CD8-positive, alpha-beta memory T cell (primary cell): ENCODE results near the gene PTBP1. TPM values are rescaled to one million over a fixed set of nuclear protein-coding genes. Genes with fewer than 3 reads are reported as not detected.

Experiments
- CTCF ChIA-PET: fragments of 350-600 bp; sonication (Branson Sonifier 250); formaldehyde crosslinking; loops from one replicate; lab custom pipeline; 2021; ENCODE audit warnings: antibody characterized with exemption; lab: Charles Lee
- POLR2A ChIA-PET: fragments of 350-600 bp; sonication (Branson Sonifier 250); formaldehyde crosslinking; loops from one replicate; lab custom pipeline; 2021; ENCODE audit warnings: antibody characterized with exemption; lab: Charles Lee
- DNase-seq, 5 donors: peaks; one replicate each; pipeline versions ENCODE4 v3.0.0 to v3.0.0-alpha.2; 2020 to 2022; ENCODE audit warnings: mixed read lengths in 1 of 5
- H3K27ac ChIP-seq: one replicate; pipeline ENCODE4 v1.7.0; 2013; ENCODE audit warnings: low read depth, mild to moderate bottlenecking, low read length, moderate library complexity
- H3K27me3 ChIP-seq: 2 replicates; pipeline ENCODE4 v1.7.0; 2013; ENCODE audit warnings: low read length, mild to moderate bottlenecking; ENCODE audit not compliant: insufficient read depth, poor library complexity, severe bottlenecking
- H3K36me3 ChIP-seq: 2 replicates; pipeline ENCODE4 v1.7.0; 2013; ENCODE audit warnings: mild to moderate bottlenecking, low read length, moderate library complexity; ENCODE audit not compliant: insufficient read depth
- H3K4me1 ChIP-seq: 2 replicates; pipeline ENCODE4 v1.7.0; 2013; ENCODE audit warnings: mild to moderate bottlenecking, low read length, moderate library complexity; ENCODE audit not compliant: insufficient read depth
- H3K4me3 ChIP-seq: 2 replicates; pipeline ENCODE4 v1.7.0; 2013; ENCODE audit warnings: mild to moderate bottlenecking, low read length
- H3K9me3 ChIP-seq: 2 replicates; pipeline ENCODE4 v1.7.0; 2013; ENCODE audit warnings: mild to moderate bottlenecking, low read length
- H3K27ac Mint-ChIP-seq, 8 donors: one replicate each; pipeline ENCODE4 v1.8.0; 2020 to 2021; ENCODE audit warnings: mixed read lengths in 8 of 8, mild to moderate bottlenecking in 6 of 8, inconsistent platforms in 3 of 8, moderate library complexity in 3 of 8
- H3K27me3 Mint-ChIP-seq, 2 donors: one replicate each; pipeline ENCODE4 v1.8.0; 2020 to 2021; ENCODE audit warnings: mixed read lengths in 2 of 2, mild to moderate bottlenecking in 1 of 2, moderate library complexity in 1 of 2
- H3K36me3 Mint-ChIP-seq, 3 donors: one replicate each; pipeline ENCODE4 v1.8.0; 2020 to 2021; ENCODE audit warnings: mixed read lengths in 3 of 3, inconsistent platforms in 1 of 3, mild to moderate bottlenecking in 1 of 3
- H3K4me1 Mint-ChIP-seq, 3 donors: one replicate each; pipeline ENCODE4 v1.8.0; 2020 to 2021; ENCODE audit warnings: mixed read lengths in 3 of 3, inconsistent platforms in 1 of 3, mild to moderate bottlenecking in 1 of 3
- H3K4me3 Mint-ChIP-seq, 7 donors: one replicate each; pipeline ENCODE4 v1.8.0; 2020 to 2021; ENCODE audit warnings: mixed read lengths in 7 of 7, mild to moderate bottlenecking in 6 of 7, moderate library complexity in 4 of 7, inconsistent platforms in 2 of 7
- H3K9me3 Mint-ChIP-seq, 5 donors: one replicate each; pipeline ENCODE4 v1.8.0; 2020 to 2022; ENCODE audit warnings: mixed read lengths in 5 of 5, mild to moderate bottlenecking in 3 of 5, moderate library complexity in 2 of 5, inconsistent platforms in 1 of 5
- polyA plus RNA-seq: library from polyadenylated mRNA; unstranded; fragments of 300-500 nt; fragmentation: Illumina TruSeq; gene quantifications from one replicate; pipeline ENCODE4 v1.2.3, GENCODE V29; 2021
- total RNA-seq, 2 experiments: library from RNA; stranded (reverse); gene quantifications; one replicate each; pipeline ENCODE4 v1.2.3, GENCODE V29; 2021

The PTBP1 gene
- total and polyA plus RNA-seq, 3 experiments from 2014 or later: 177 to 978 (median 969) TPM

DNA sequence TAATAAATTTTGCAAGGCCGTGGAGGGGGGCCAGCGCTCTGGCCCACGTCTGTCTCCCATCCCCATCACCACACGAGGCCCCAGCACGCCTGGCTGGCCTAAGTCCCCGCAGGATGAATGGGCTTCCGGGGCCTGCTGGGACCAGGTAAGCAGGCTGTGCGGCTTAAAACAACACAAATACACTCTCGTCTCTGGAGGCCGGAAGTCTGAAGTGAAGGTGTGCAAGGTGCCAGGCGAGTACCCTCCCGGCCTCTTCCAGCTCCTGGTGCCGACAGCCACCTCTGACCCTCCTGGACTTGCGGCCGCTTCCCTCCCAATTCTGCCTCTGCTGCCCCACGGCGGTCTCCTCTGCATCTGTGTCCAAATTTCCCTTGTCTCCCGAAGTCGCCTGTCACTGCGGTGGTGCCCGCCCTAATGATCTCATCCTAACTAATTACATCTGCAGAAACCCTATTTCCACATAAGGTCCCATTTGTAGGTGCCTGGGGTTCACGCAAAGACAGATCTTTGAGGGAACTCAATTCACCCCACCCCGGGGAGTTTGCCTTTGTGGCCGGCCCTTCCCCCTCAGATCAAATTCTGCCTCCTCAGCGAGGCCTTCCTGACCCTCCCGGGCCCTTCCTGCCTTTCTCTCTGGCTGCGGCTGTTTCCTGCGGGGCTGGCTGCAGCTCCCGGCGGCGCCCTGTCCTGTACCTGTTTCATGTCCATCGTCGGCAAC lies 8.1 kb upstream of the PTBP1 start:
- H3K4me1 ChIP-seq: no peaks in the 10 kb centered on the region
- H3K36me3 ChIP-seq: no peaks in the 10 kb centered on the region
- peak overlapping the region in 3 of 8 donors; percentile 38 to 52 (median 47) for H3K27ac Mint-ChIP-seq
- H3K27ac ChIP-seq: no peak overlapping the region
- H3K9me3 ChIP-seq: no peaks in the 10 kb centered on the region
- peaks cover 3 to 4% of the 10 kb centered on the region in 2 donors for H3K27me3 Mint-ChIP-seq
- DNase-seq: peak in 1 of 5 donors; percentile 46
- no peaks in the 10 kb centered on the region for H3K27me3 ChIP-seq
- no peak overlapping the region for H3K4me3 ChIP-seq
- H3K36me3 Mint-ChIP-seq: no peaks in the 10 kb centered on the region
- H3K9me3 Mint-ChIP-seq: no peaks in the 10 kb centered on the region
- ChIA-PET POLR2A (no interaction called here), CTCF (no interaction called here)
- H3K4me3 Mint-ChIP-seq: no peak overlapping the region
- H3K4me1 Mint-ChIP-seq: peaks cover 0 to 1% (median 0%) of the 10 kb centered on the region in 3 donors

GRCh38 chr19:789701-790060 lies 7.6 kb upstream of the PTBP1 start:
- Histone ChIP-seq H3K36me3 (no peaks in the 10 kb centered on the region), H3K27ac (no peak overlapping the region), H3K27me3 (no peaks in the 10 kb centered on the region), H3K9me3 (no peaks in the 10 kb centered on the region), H3K4me3 (no peak overlapping the region), H3K4me1 (no peaks in the 10 kb centered on the region)
- Mint-ChIP-seq H3K27ac (no peak overlapping the region), H3K27me3 (peaks cover 3 to 4% of the 10 kb centered on the region in 2 donors), H3K4me3 (no peak overlapping the region), H3K9me3 (no peaks in the 10 kb centered on the region), H3K4me1 (peaks cover 0 to 1% (median 0%) of the 10 kb centered on the region in 3 donors), H3K36me3 (no peaks in the 10 kb centered on the region)
- ChIA-PET POLR2A (no interaction called here), CTCF (no interaction called here)
- no peak for DNase-seq

- Histone ChIP-seq H3K27ac (peak overlapping the region; percentile 67), H3K4me1 (peaks cover 2% of the 10 kb centered on the region), H3K9me3 (no peaks in the 10 kb centered on the region), H3K27me3 (no peaks in the 10 kb centered on the region), H3K36me3 (no peaks in the 10 kb centered on the region), H3K4me3 (no peak overlapping the region)
- no peak overlapping the region for H3K4me3 Mint-ChIP-seq
- DNase-seq: no peak
- no peaks in the 10 kb centered on the region for H3K9me3 Mint-ChIP-seq
- H3K27ac Mint-ChIP-seq: no peak overlapping the region
- peaks cover 0 to 1% (median 0%) of the 10 kb centered on the region in 3 donors for H3K4me1 Mint-ChIP-seq
- CTCF ChIA-PET: no interaction called here
- POLR2A ChIA-PET: no interaction called here
- H3K36me3 Mint-ChIP-seq: no peaks in the 10 kb centered on the region
- peaks cover 3 to 4% of the 10 kb centered on the region in 2 donors for H3K27me3 Mint-ChIP-seq
These were observed 6.2 kb upstream of the PTBP1 start for GRCh38 chr19:791007-791566.

DNA sequence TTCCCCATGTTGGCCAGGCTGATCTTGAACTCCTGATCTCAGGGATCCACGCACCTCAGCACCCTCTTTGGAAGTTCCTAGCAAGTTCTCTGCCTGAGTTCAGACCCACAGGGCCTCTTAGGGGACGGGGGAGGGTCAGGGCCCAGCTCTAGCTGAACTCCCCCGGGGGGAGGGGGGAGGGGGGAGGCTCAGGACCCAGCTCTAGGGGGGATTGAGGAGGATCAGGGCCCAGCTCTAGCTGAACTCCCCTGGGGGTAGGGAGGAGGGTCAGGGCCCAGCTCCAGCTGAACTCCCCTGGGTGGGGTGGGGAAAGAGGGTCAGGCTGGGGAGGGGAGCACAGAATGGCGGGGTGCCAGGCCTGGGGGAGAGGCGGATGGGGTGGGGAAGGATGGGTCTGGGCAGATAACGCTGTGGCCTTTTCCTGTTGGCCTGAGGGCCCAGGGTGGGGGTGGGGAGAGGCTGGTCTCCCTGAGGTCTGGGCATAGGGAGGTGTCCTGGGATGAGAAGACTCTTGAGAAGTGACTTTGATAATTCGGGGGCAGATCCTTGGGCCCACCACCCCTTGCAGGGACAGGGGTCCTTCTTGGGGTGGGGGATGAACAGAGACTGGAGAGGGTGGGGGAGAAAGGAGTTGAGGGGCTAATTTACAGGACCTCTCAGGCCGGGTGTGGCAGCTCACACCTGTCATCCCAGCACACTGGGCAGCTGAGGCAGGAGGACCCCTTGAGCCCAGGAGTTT lies 5.5 kb upstream of the PTBP1 start:
- Histone ChIP-seq H3K27me3 (no peaks in the 10 kb centered on the region), H3K36me3 (no peaks in the 10 kb centered on the region), H3K4me3 (no peak overlapping the region), H3K9me3 (no peaks in the 10 kb centered on the region), H3K4me1 (peaks cover 7% of the 10 kb centered on the region), H3K27ac (peak overlapping the region; percentile 67)
- peaks cover 3 to 4% of the 10 kb centered on the region in 2 donors for H3K27me3 Mint-ChIP-seq
- ChIA-PET CTCF (no interaction called here), POLR2A (interaction anchor here (0.9 kb wide), 1 partner anchor 7 kb away, joined by 3 read pairs; no protein-coding TSS in a partner anchor)
- peak overlapping the region in 1 of 8 donors; percentile 83 for H3K27ac Mint-ChIP-seq
- no peaks in the 10 kb centered on the region for H3K9me3 Mint-ChIP-seq
- H3K4me1 Mint-ChIP-seq: peaks cover 2 to 3% (median 2%) of the 10 kb centered on the region in 3 donors
- no peaks in the 10 kb centered on the region for H3K36me3 Mint-ChIP-seq
- H3K4me3 Mint-ChIP-seq: no peak overlapping the region
- no peak for DNase-seq

GRCh38 chr19:792306-792885 lies 4.9 kb upstream of the PTBP1 start:
- CTCF ChIA-PET: no interaction called here
- POLR2A ChIA-PET: interaction anchor here (0.9 kb wide), 1 partner anchor 8 kb away, joined by 3 read pairs; no protein-coding TSS in a partner anchor
- H3K36me3 ChIP-seq: no peaks in the 10 kb centered on the region
- DNase-seq: no peak
- H3K27me3 ChIP-seq: no peaks in the 10 kb centered on the region
- H3K27ac Mint-ChIP-seq: no peak overlapping the region
- peaks cover 4 to 6% (median 5%) of the 10 kb centered on the region in 3 donors for H3K4me1 Mint-ChIP-seq
- H3K4me3 ChIP-seq: no peak overlapping the region
- H3K9me3 Mint-ChIP-seq: no peaks in the 10 kb centered on the region
- H3K4me3 Mint-ChIP-seq: no peak overlapping the region
- H3K27me3 Mint-ChIP-seq: peaks cover 3 to 4% of the 10 kb centered on the region in 2 donors
- peak overlapping the region; percentile 67 for H3K27ac ChIP-seq
- no peaks in the 10 kb centered on the region for H3K9me3 ChIP-seq
- peaks cover 7% of the 10 kb centered on the region for H3K4me1 ChIP-seq
- H3K36me3 Mint-ChIP-seq: no peaks in the 10 kb centered on the region

- peak overlapping the region in 1 of 7 donors; percentile 81 for H3K4me3 Mint-ChIP-seq
- Histone ChIP-seq H3K4me3 (no peak overlapping the region), H3K4me1 (peaks cover 11% of the 10 kb centered on the region), H3K27ac (no peak overlapping the region), H3K9me3 (no peaks in the 10 kb centered on the region), H3K36me3 (no peaks in the 10 kb centered on the region), H3K27me3 (no peaks in the 10 kb centered on the region)
- CTCF ChIA-PET: no interaction called here
- H3K27me3 Mint-ChIP-seq: peaks cover 4% of the 10 kb centered on the region in 2 donors
- H3K4me1 Mint-ChIP-seq: peaks cover 5 to 6% (median 6%) of the 10 kb centered on the region in 3 donors
- POLR2A ChIA-PET: no interaction called here
- H3K27ac Mint-ChIP-seq: no peak overlapping the region
- H3K36me3 Mint-ChIP-seq: peaks cover 0 to 3% (median 0%) of the 10 kb centered on the region in 3 donors
- DNase-seq: no peak
- no peaks in the 10 kb centered on the region for H3K9me3 Mint-ChIP-seq
These were observed 3.4 kb upstream of the PTBP1 start for GRCh38 chr19:793806-794205.

DNA sequence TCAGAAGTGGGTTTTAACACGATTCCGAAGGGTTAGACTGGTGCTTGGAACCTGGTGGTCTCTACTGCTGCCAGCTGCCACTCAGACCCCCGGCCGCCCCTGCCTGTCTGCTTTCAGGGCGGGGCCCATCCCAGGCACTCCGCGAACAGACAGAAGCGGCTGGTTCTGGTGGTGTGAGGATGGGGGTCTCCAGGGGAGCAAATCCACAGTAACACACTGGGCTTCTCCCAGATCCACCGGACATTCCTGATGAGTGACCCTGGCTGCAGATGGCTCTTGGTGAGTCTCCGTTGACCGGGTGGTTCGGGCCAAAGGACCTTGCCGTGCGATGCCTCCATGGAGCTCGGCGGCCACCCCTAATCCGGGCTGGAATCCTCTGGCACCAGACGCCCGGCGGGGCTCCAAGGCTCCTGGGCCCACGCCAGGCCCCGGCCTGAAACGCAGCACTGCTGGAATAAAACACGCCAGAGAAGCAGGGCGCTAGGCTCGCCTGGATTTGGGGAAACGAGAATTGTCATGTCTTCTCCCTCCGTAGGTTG lies 2.1 kb upstream of the PTBP1 start:
- H3K4me1 ChIP-seq: peaks cover 24% of the 10 kb centered on the region
- H3K36me3 Mint-ChIP-seq: peaks cover 0 to 13% (median 0%) of the 10 kb centered on the region in 3 donors
- ChIA-PET CTCF (interaction anchor here (1.5 kb wide), 1 partner anchor 25 kb away, joined by 6 read pairs; no protein-coding TSS in a partner anchor), POLR2A (no interaction called here)
- no peak overlapping the region for H3K4me3 ChIP-seq
- no peaks in the 10 kb centered on the region for H3K9me3 ChIP-seq
- no peaks in the 10 kb centered on the region for H3K27me3 ChIP-seq
- peaks cover 4% of the 10 kb centered on the region in 2 donors for H3K27me3 Mint-ChIP-seq
- no peak overlapping the region for H3K27ac Mint-ChIP-seq
- peaks cover 2% of the 10 kb centered on the region for H3K36me3 ChIP-seq
- no peak overlapping the region for H3K27ac ChIP-seq
- DNase-seq: peak in 1 of 5 donors; percentile 49
- peak overlapping the region in 2 of 7 donors; percentile 20 to 65 for H3K4me3 Mint-ChIP-seq
- H3K4me1 Mint-ChIP-seq: peaks cover 16 to 19% (median 18%) of the 10 kb centered on the region in 3 donors
- no peaks in the 10 kb centered on the region for H3K9me3 Mint-ChIP-seq
